GM08714 (cell line): ENCODE results near the gene C11orf91.
"Not testable (repeated sequence)": the region's sequence is repeated elsewhere in the genome, so short reads cannot be mapped to it uniquely, and the experiment has no call there.

Experiments
- H3K4me3 ChIP-seq: fragments of 200-500 bp; sonication (Bioruptor generic); 2 replicates; pipeline ENCODE4 v1.5.1; 2014; ENCODE audit warnings: mild to moderate bottlenecking, low read length, inconsistent platforms
- ZNF274 ChIP-seq: IDR thresholded peaks from 2 replicates; pipeline ENCODE4 v1.6.1; 2012; ENCODE audit warnings: mild to moderate bottlenecking, low read depth, low read length

C11orf91 gene

GRCh38 chr11:33670250-33671011, 30.2 kb downstream of the C11orf91 start:
- H3K4me3 ChIP-seq, result no peak overlapping the region
- TF ChIP-seq ZNF274, result no peak

DNA sequence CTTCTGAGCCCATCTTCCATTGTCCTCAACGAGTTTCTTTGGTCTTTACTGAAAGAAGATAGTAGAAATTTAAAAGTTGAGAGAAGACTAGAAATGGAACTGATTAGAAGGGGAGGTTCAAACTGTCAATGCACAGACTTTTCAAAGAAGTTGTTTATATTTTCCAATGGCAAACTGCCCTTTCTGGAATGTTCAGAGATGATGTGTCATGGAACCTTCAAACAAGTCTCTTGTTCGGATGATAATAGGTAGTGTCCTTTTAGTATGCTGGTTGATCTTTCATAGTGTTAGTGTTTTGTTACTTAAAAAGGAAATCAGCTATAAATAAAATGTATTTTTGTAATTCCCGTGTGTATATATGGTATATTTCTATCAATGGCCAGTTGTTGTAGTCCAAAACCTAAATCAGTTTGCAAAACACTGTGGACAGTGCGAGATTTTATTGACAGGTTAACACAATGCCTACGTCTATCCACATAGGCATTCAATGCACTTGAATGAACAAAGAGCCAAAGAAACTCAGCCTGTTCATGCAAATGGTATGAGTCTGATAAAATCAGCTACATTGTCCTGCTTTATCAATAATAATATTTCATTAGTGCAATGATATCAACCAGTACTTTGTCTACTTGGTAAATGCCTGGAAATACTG, 30.9 kb downstream of the C11orf91 start:
- no peak overlapping the region for H3K4me3 ChIP-seq
- no peak for TF ChIP-seq ZNF274

DNA sequence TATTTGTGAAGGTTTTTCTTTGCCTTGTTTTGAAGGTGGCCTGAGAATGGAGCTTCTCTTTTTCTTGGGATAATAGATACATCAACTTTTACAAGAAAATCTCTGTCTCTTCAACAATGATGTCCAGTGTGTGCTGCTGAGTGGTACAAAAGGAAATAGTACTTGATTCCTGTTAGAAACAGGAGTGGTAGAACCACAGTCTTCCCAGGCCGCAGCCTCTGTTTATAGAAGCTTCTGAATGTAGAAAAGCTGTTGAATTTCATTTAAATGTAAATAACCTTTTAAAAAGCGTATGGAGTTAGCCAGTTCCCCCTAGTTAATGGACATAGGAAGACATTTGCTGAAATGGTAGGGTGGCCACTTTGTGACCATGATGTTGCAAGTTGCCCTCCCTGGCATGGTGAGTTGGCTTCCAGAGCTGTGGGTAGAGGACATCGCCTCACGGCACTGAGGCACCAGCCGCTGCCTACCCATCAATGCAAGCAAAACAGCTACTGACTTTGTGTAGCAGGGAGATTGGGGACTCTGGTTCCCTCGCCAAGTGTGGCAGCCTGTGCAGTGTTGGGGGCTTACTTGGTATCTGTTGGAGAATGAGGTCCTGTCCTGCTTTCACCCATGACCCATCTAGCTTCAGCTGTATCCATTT, 31.6 kb downstream of the C11orf91 start:
- no peak for TF ChIP-seq ZNF274
- no peak overlapping the region for H3K4me3 ChIP-seq

- no peak for TF ChIP-seq ZNF274
- no peak overlapping the region for H3K4me3 ChIP-seq
Measured at GRCh38 chr11:33668468-33668825, 32.2 kb downstream of the C11orf91 start.

- no peak overlapping the region for H3K4me3 ChIP-seq
- no peak for TF ChIP-seq ZNF274
Measured at GRCh38 chr11:33667819-33668467, 32.7 kb downstream of the C11orf91 start.

GRCh38 chr11:33665350-33666106, 35.1 kb downstream of the C11orf91 start:
- no peak for TF ChIP-seq ZNF274
- no peak overlapping the region for H3K4me3 ChIP-seq

GRCh38 chr11:33664827-33665226, 35.8 kb downstream of the C11orf91 start:
- H3K4me3 ChIP-seq, result no peak overlapping the region
- no peak for TF ChIP-seq ZNF274

GRCh38 chr11:33664166-33664565, 36.5 kb downstream of the C11orf91 start:
- TF ChIP-seq ZNF274, result no peak
- no peak overlapping the region for H3K4me3 ChIP-seq

- TF ChIP-seq ZNF274, result no peak
- H3K4me3 ChIP-seq, result no peak overlapping the region
Measured at GRCh38 chr11:33663121-33663520, 37.5 kb downstream of the C11orf91 start.

- not testable (repeated sequence) for H3K4me3 ChIP-seq
Measured at GRCh38 chr11:33661526-33661925, 39.1 kb downstream of the C11orf91 start.

GRCh38 chr11:33660962-33661361, 39.7 kb downstream of the C11orf91 start:
- no peak overlapping the region for H3K4me3 ChIP-seq
- TF ChIP-seq ZNF274, result no peak

DNA sequence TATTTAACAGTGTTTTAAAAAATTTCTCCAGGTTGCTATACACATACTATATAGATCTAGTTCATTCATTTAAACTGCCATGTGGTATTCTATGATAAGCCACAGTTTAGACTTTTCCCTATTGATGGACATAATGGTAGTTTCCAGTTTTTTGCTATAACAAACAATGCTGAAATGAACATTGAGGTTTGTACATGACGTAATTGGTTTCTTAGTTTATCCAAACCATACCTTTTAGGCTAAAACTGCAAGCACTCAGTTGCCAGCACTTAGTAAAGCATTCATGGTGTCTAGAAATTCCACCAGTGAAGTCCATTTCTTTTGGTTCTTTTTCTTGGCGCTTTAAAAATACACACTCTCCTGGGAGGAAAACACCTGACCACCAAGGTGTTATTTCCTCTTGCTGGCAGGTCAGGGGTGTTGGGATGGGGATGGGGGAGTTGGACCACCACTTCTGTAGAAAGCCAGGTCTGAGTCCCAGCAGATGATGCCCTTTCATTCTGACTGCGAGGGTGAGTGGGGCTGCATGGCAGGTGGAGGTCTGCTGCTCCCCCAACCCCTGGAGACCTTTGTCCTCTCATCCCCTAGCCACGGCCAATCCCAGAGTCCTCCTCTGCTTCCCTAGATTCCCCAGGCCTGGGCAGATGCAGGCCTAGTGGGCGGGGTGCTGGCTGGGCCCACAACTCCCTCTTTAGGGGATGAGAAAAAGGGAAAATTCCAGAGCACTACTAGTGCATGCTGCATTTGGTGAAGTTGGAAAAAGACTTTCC, 41.1 kb downstream of the C11orf91 start:
- no peak overlapping the region for H3K4me3 ChIP-seq

GRCh38 chr11:33658195-33658900, 42.3 kb downstream of the C11orf91 start:
- no peak overlapping the region for H3K4me3 ChIP-seq
- TF ChIP-seq ZNF274, result no peak

More for the DNA sequence above, 41.1 kb downstream of the C11orf91 start:
- no peak for TF ChIP-seq ZNF274
